Measurements from ENCODE around the gene RBM33.

DNA sequence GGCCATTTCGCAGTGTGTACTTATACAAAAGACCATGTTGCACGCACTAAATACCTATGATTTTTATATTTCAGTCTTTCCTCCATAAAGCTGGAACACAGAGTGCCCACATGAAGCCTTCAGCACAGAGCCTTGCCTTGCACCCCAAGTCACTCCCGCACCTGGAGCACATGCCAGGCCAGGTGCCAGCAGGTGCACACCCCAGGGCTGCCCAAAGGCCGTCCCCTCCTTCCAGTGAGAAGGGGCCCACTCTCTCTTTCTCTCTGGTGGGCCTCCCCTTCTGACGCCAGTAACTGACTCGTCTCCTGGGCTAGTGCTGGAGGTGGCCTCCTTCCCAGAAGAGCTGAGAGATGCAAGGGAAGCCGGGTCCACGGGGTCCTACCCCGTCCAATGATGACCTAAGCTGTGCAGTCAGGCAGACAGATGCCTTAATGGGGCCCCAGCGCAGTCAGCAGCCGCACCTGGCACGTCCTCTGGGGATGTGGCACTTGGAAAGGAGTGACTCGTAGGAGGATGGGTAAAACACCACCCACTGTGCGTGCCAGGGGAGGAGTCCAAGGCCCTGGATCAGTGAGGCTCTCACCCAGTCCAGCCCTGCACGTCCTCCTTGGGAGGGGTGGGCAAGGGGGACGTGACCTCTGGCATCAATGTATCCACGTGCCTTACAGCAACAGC, 185.5 kb downstream of the RBM33 start:
- TF ChIP-seq POLR2A (IDR thresholded peaks at IDR 0.05; ENCODE audit: low read length) = no peak
- no peak for TF ChIP-seq GATA1 (IDR thresholded peaks at IDR 0.05; ENCODE audit: low read depth, low read length)
